RKO (cell line): ENCODE results near the gene CD163L1.
"Not testable (repeated sequence)": the region's sequence is repeated elsewhere in the genome, so short reads cannot be mapped to it uniquely, and the experiment has no call there.

Experiments used
- DNase-seq: peaks from one replicate; pipeline ENCODE4 v3.0.0-alpha.2; 2016; ENCODE audit warnings: low spot score

The CD163L1 gene

GRCh38 chr12:7444076-7444475, at the start of gene CD163L1:
TSS of gene CD163L1 (minus strand) at chr12:7444153. CDS start at chr12:7444127, 26 bp downstream.
- DNase-seq: no peak

GRCh38 chr12:7493006-7493405, 49.1 kb upstream of the CD163L1 start:
- DNase-seq: no peak

GRCh38 chr12:7486512-7486911, 42.6 kb upstream of the CD163L1 start:
- DNase-seq: no peak

- DNase-seq: no peak
Observed at GRCh38 chr12:7485095-7485494, 41.1 kb upstream of the CD163L1 start.

GRCh38 chr12:7483343-7483742, 39.4 kb upstream of the CD163L1 start:
- DNase-seq: no peak

- DNase-seq: no peak
Observed at GRCh38 chr12:7479771-7480170, 35.8 kb upstream of the CD163L1 start.

GRCh38 chr12:7472060-7472459, 28.1 kb upstream of the CD163L1 start:
- no peak for DNase-seq

- DNase-seq: peak; percentile 66
Observed at GRCh38 chr12:7460375-7461259, 16.7 kb upstream of the CD163L1 start.

- DNase-seq: no peak
Observed at GRCh38 chr12:7459973-7460372, 16.0 kb upstream of the CD163L1 start.

GRCh38 chr12:7451756-7452155, 7.8 kb upstream of the CD163L1 start:
- no peak for DNase-seq

GRCh38 chr12:7450667-7451066, 6.7 kb upstream of the CD163L1 start:
- peak; percentile 14 for DNase-seq

GRCh38 chr12:7448099-7448498, 4.1 kb upstream of the CD163L1 start:
- DNase-seq: no peak

- no peak for DNase-seq
Observed at GRCh38 chr12:7444537-7444936, 584 bp upstream of the CD163L1 start.

- no peak for DNase-seq
Observed at GRCh38 chr12:7441216-7441615, 2.7 kb downstream of the CD163L1 start.

GRCh38 chr12:7439579-7440505, 4.1 kb downstream of the CD163L1 start:
- no peak for DNase-seq

GRCh38 chr12:7438291-7438995, 5.5 kb downstream of the CD163L1 start:
- DNase-seq: not testable (repeated sequence)

- DNase-seq: not testable (repeated sequence)
Observed at GRCh38 chr12:7437494-7437893, 6.5 kb downstream of the CD163L1 start.

GRCh38 chr12:7434670-7435069, 9.3 kb downstream of the CD163L1 start:
- no peak for DNase-seq

- peak; percentile 71 for DNase-seq
Observed at GRCh38 chr12:7433276-7433822, 10.6 kb downstream of the CD163L1 start.

- no peak for DNase-seq
Observed at GRCh38 chr12:7431993-7432685, 11.8 kb downstream of the CD163L1 start.

- DNase-seq: no peak
Observed at GRCh38 chr12:7411343-7411742, 32.6 kb downstream of the CD163L1 start.
